Esophagus mucosa (tissue), 1 donor: Measurements from ENCODE around the gene SMG9. TPM values are rescaled to one million over a fixed set of nuclear protein-coding genes. Genes with fewer than 3 reads are reported as not detected.
"Not testable (repeated sequence)": the region's sequence is repeated elsewhere in the genome, so short reads cannot be mapped to it uniquely, and the experiment has no call there.

Experiments used
- ATAC-seq: fragments of 200-7000 bp; cut with Tn5 transposase; one replicate; pipeline ENCODE4 v1.9.1; 2020
- total RNA-seq: library from RNA; stranded (reverse); gene quantifications from one replicate; pipeline ENCODE4 v1.2.4, GENCODE V29; 2023
- donor health status: DM: yes; HTN: yes; CAD: no.

The SMG9 gene
- total RNA-seq, 1 donor from 2014 or later: 22.3 TPM

DNA sequence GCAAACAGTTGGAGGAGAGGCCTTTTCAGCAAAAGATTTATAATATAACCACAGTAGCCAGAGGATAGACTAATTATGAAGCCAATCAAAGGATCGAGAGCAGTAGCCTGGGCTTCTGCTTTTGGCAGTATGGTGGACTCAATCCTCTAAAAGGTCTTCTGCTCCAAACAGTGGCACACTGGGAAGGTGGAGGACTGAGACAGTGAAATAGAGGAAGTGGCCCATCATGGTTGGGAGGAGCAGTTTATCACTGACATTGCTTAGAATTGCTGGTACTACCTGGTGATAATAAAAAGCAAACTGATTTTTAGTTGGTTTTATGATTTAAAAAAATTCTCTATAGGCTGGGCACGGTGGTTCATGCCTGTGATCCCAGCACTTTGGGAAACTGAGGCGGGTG lies 63.9 kb downstream of the SMG9 start:
- no peak for ATAC-seq

DNA sequence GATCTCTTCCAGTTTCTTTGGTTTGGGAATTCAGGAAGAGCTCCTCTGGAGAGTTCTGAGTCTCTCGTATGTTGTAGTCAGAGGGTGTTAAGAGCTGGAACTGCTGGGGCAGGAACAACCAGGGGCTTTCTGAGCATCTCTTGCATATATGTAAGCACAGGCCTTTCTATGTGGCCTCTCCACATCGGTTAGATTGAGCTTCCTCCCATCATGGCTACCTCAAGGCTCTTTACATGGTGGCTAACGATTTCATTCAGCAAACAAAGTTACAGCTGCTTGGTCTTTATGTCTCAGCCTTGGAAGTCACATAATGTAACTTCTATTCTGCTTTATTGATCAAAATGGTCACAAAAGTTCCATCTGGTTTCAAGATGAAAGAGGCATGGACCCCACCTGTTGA lies 64.3 kb downstream of the SMG9 start:
- ATAC-seq: no peak

DNA sequence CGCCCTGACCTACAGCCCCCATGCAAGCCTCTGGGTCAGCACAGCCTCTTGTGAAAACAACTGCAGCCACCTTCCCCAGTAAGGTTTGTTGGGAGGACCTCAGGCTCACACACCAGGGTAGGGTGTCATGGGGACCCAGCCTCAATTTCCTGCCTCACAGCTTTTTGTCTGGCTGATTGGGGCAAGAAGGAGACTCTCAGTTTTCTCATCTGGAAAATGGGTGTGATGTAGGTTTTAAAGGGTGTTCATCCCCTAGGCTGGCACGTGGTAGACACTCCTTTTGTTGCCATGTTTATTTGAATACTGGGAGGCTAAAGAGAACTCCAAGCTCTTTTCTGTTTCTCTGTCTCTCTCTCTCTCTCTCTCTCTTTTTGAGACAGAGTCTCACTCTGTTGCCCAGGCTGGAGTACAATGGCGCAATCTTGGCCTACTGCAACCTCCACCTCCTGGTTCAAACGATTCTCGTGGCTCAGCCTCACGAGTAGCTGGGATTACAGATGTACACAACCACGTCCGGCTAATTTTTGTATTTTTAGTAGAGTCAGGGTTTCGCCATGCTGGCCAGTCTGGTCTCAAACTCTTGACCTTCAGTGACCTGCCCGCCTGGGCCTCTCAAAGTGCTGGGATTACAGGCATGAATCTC lies 66.6 kb downstream of the SMG9 start:
- no peak for ATAC-seq

DNA sequence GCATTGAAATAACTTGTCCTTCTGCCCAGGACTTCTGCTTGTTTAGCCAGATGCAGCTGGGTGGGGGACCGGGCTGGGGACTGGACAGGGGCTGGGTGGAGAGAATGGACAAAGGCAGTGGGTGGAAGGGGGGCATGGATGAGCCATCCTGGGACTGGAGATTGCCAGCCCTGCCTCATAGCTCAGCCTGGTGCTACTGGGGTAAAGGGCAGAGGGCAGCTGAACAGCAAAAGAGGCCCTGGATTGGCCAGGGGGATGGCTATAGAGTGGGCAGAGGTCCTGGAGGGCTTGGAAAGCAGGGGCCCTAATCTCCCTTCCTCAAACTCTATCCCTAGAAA lies 67.1 kb downstream of the SMG9 start:
- peak; percentile 19 for ATAC-seq

DNA sequence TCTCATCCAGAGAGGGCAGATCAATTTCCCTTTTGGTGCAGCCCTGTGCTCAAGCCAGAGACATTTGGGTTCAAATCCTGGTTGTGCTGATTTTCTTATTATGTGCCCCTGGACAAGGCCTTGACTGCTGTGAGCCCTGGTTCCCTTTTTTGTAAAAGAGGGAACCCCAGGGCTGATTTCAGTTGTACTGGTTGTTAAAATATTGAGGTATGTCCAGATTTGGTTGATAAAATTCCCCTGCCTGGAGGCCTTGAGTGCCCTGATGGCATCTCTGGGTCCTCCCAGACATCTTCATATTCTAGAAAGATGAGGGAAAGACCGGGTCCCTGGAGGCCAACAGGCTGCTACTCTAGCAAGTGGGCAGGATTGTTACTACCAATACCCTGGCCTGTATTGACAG lies 70.4 kb downstream of the SMG9 start:
- ATAC-seq: no peak

DNA sequence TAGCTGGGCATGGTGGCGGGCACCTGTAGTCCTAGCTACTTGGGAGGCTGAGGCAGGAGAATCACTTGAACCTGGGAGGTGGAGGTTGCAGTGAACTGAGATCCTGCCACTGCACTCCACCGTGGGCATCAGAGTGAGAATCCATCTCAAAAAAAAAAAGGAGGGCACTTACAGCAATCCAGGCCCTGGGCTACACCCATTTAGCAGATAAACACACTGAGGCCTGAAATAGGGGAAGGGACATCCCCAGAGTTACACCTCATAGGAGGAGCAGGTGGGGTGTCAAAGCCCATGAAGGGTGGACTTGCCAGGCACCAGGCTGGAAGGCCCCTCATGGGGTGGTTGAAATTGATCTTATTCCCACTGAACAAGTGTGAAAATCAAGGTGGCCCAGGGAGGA lies 70.9 kb downstream of the SMG9 start:
- no peak for ATAC-seq

DNA sequence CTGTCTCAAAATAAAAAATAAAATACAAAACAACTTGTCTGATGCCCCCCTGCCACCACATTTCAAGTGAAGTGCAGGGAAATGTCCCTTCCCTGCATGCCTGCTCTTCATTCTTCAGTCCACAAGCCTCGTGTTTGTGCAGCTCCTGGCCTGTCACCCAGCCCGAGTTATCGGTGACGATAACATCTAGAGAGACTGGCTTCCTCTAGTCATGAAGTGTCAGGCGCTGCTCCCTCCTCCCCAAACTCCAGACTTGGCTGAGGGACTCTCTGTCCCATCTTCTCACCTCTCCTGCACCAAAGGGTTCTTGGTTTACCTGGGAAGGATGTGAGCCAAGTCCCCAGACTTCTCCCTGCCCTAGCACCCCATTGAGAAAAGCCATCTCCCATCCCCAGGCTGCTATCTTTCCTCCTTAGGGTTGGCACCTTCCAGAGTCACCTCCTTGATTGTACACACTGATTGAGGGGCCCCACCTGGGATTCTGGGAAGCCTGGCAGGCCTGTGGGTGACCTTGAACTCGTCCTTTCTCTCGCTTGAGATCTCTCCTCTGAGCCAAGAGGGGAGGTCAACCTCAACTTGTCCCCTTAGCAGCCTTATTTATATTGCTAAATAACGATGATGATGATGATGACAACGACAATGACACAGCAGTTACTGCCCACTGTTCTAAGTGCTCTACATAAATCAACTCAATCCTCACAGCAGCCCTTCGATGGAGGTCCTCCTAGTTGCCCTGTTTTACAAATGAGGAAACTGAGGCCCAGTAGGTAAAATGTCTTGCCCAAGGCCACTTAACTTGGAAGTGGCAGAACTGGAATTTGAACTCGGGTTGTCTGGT lies 71.7 kb downstream of the SMG9 start:
- no peak for ATAC-seq

DNA sequence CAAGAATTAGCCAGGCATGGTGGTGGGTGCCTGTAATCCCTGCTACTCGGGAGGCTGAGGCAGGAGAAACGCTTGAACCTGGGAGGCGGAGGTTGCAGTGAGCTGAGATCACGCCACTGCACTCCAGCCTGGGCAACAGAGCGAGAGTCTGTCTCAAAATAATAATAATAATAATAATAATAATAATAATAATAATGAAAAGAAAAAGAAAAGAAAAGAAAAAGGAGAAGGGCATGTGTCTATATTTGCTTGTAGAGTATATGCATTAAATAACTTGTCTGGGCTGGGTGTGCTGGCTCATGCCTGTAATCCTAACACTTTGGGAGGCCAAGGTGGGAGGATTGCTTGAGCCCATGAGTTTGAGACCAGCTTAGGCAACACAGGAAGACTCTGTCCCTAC lies 72.5 kb downstream of the SMG9 start:
- not testable (repeated sequence) for ATAC-seq

DNA sequence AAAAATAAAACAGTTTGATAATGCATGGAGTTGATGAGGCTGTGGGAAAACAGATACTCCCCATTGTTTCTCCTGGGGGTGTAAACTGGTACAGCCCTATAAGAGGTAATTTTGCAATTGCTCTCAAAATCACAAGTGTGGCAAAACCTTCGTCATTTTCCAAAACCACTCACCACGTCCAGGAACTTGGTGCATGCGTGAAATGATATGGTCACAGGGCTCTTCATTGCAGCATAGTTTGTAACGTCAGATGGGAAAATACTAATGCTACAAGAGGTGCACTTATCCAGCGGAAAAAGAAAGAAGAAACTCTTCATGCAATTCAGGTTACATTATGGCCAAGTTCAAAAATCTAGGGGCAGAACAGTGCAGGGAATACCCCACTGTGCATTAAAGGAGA lies 72.9 kb downstream of the SMG9 start:
- ATAC-seq: no peak

DNA sequence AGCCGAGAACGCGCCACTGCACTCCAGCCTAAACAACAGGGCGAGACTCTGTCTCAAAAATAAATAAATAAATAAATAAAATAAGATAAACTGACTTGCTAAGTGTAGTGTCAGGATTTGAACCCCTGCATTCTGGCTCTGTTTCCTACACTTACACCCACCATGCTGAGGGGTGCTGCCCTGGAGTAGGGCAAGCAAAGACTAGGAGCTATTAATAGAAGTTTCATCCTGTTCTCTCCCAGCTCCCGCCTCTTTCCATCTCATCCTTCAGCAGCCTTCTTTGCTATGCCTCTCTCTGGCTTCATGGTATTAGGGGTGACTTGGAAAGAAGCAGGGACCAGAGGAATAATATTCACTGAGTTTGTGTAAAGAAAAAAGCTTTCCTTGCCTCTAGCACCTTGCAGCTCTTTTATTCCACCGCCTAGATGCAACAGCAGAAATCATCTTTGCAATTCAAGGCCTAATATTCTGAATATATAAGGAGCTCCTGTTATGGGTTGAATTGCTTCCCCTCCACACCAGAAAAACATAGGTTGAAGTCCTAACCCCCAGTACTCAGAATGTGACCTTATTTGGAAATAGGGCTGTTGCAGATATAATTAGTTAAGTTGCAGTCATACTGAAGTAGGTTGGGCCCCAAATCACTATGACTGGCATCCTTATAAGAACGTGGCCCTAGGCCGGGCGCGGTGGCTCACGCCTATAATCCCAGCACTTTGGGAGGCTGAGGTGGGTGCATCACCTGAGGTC lies 76.1 kb downstream of the SMG9 start:
- no peak for ATAC-seq

Other genes starting within 250 kb of the SMG9 start
- gene ETHE1, start 227.8 kb downstream of the SMG9 start, total RNA-seq: 81.9 TPM
- gene ZNF575, start 221.8 kb downstream of the SMG9 start, total RNA-seq: 0.72 TPM
- 15.6 TPM for gene XRCC1, start 179.4 kb downstream of the SMG9 start, total RNA-seq
- gene PINLYP, start 179.2 kb downstream of the SMG9 start, total RNA-seq: 9.1 TPM
- gene IRGQ, start 158.8 kb downstream of the SMG9 start, total RNA-seq: 10.5 TPM
- gene ZNF576, start 158.4 kb downstream of the SMG9 start, total RNA-seq: 12.4 TPM
- gene SRRM5, start 142.9 kb downstream of the SMG9 start, total RNA-seq: 0.12 TPM
- gene ZNF428, start 135.3 kb downstream of the SMG9 start, total RNA-seq: 14.9 TPM
- 13.0 TPM for gene CADM4, start 115.1 kb downstream of the SMG9 start, total RNA-seq
- 5.8 TPM for gene PLAUR, start 84.8 kb downstream of the SMG9 start, total RNA-seq
- not detected for gene IRGC, start 38.9 kb downstream of the SMG9 start, total RNA-seq
- gene KCNN4, start 26.0 kb upstream of the SMG9 start, total RNA-seq: 4.1 TPM
- gene LYPD5, start 47.5 kb upstream of the SMG9 start, total RNA-seq: 18.0 TPM
- gene ZNF283, start 72.4 kb upstream of the SMG9 start, total RNA-seq: 5.3 TPM
- gene ZNF404, start 129.0 kb upstream of the SMG9 start, total RNA-seq: 0.36 TPM
- 6.0 TPM for gene ZNF45, start 180.3 kb upstream of the SMG9 start, total RNA-seq
- gene ZNF221, start 196.3 kb upstream of the SMG9 start, total RNA-seq: 0.88 TPM
- gene ZNF155, start 229.2 kb upstream of the SMG9 start, total RNA-seq: 1.8 TPM
- gene ZNF230, start 248.0 kb upstream of the SMG9 start, total RNA-seq: 2.1 TPM